ENCODE measurements around the gene BANK1.

DNA sequence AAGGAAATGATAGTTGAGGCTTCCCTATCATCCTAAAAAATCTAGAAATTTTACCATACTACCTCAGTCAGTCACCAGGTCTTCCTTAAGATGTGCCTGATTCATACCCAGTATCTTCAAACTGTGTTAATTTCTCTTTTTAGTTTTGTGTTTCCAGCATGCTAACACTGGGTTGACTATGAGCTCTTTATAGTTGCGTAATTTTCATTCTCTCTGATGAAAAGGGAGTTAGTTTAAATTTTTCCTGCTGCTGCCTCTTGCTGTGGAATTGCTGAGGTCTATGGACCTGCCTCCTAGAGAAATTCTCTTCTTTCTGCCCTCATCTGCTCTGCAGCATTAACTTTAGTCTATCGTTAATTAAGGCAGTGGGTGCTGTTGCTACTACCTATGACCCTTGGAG lies 66.6 kb downstream of the BANK1 start:
- TF ChIP-seq, protein P1, sequence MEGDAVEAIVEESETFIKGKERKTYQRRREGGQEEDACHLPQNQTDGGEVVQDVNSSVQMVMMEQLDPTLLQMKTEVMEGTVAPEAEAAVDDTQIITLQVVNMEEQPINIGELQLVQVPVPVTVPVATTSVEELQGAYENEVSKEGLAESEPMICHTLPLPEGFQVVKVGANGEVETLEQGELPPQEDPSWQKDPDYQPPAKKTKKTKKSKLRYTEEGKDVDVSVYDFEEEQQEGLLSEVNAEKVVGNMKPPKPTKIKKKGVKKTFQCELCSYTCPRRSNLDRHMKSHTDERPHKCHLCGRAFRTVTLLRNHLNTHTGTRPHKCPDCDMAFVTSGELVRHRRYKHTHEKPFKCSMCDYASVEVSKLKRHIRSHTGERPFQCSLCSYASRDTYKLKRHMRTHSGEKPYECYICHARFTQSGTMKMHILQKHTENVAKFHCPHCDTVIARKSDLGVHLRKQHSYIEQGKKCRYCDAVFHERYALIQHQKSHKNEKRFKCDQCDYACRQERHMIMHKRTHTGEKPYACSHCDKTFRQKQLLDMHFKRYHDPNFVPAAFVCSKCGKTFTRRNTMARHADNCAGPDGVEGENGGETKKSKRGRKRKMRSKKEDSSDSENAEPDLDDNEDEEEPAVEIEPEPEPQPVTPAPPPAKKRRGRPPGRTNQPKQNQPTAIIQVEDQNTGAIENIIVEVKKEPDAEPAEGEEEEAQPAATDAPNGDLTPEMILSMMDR (IDR thresholded peaks at IDR 0.05; ENCODE audit: low read length) = no peak
- no peak for TF ChIP-seq EZH2 (IDR thresholded peaks at IDR 0.05; ENCODE audit: borderline replicate concordance, low read length)

All from OCI-LY1 (cell line).